K562 (cell line): ENCODE results near the gene ZNF585A. TPM values are rescaled to one million over a fixed set of nuclear protein-coding genes. Genes with fewer than 3 reads are reported as not detected.
A peak's percentile ranks its signal among the peaks of the same experiment; 100 is the strongest.

Experiments
- MNT ChIP-seq, 2 experiments: fragments of 450-650 bp; conservative IDR thresholded peaks; 2 replicates each; pipeline ENCODE4 v1.6.1; 2017; ENCODE audit warnings: mild to moderate bottlenecking in 2 of 2, moderate library complexity in 2 of 2
- NR4A1 ChIP-seq, 2 experiments: fragments of 250-450 bp in 1 of 2; fragments of 450-650 bp in 1 of 2; sonication (Bioruptor Pico) in 1 of 2; IDR thresholded peaks; 2 replicates each; pipeline versions ENCODE4 v1.4.0 to v1.6.1; 2016 to 2020; ENCODE audit warnings: mild to moderate bottlenecking in 2 of 2, missing compliant biosample characterization in 1 of 2, missing genetic modification characterization in 1 of 2, moderate library complexity in 1 of 2
- NRF1 ChIP-seq, 2 experiments: fragments of 450-650 bp; IDR thresholded peaks in 1 of 2; conservative IDR thresholded peaks in 1 of 2; 2 replicates each; pipeline ENCODE4 v1.6.1; 2014; ENCODE audit warnings: mild to moderate bottlenecking in 2 of 2
- SIX5 ChIP-seq, 2 experiments: IDR thresholded peaks; 2 replicates each; pipeline ENCODE4 v1.6.1; 2011; ENCODE audit warnings: low read length in 2 of 2, borderline replicate concordance in 1 of 2, low read depth in 1 of 2, mild to moderate bottlenecking in 1 of 2, moderate library complexity in 1 of 2; ENCODE audit not compliant: insufficient read depth in 1 of 2
- ZBTB26 ChIP-seq: fragments of 450-650 bp; formaldehyde crosslinking; IDR thresholded peaks from 2 replicates; pipeline ENCODE4 v1.4.0; 2022; ENCODE audit warnings: missing genetic modification characterization
- ZNF407 ChIP-seq: fragments of 450-650 bp; IDR thresholded peaks from 2 replicates; pipeline ENCODE4 v1.6.1; 2016; ENCODE audit warnings: low read depth
- polyA plus RNA-seq, 8 experiments: library from polyadenylated mRNA; depleted of rRNA in 4 of 8; stranded (reverse) in 5 of 8; unstranded in 3 of 8; fragments of >200 nt; fragmentation: Nextera tagmentation in 2 of 8; fragmentation: Illumina TruSeq in 1 of 8; extraction: Ambion mirVana in 2 of 8; extraction: Trizol in 1 of 8; gene quantifications; 2 replicates each; pipeline versions ENCODE4 v1.2.1 to v1.2.3, GENCODE V29; 2011 to 2014; ENCODE audit warnings: inconsistent platforms in 1 of 8, missing spikeins in 1 of 8
- total RNA-seq, 7 experiments: library from RNA; depleted of rRNA in 6 of 7; stranded (reverse); fragments of >200 nt in 6 of 7; fragmentation: Illumina TruSeq in 2 of 7; extraction: Trizol in 2 of 7; gene quantifications; 2 replicates each; pipeline versions ENCODE4 v1.2.1 to v1.2.3, GENCODE V29; 2011 to 2021; ENCODE audit warnings: low replicate concordance in 1 of 7

The ZNF585A gene
- total and polyA plus RNA-seq, 9 of the 15 experiments (the other 6 are each of a cell fraction or from before 2014, with no cell fraction given), result 5.6 to 31.0 (median 8.5) TPM

GRCh38 chr19:37172368-37173366 is at the start of gene ZNF585A (continued):
- TF ChIP-seq ZNF407, result no peak
- TF ChIP-seq SIX5 (IDR thresholded peaks at IDR 0.05; ENCODE audit: borderline replicate concordance in 1 of 2, insufficient read depth in 1 of 2, low read depth in 1 of 2, low read length in 2 of 2), result peak; percentile 70 to 80
- TF ChIP-seq NRF1 (conservative IDR thresholded peaks at IDR 0.05 in 1 of 2, IDR thresholded peaks at IDR 0.05 in 1 of 2), result peak; percentile 82 to 86
- TF ChIP-seq MNT (conservative IDR thresholded peaks at IDR 0.05), result peak; percentile 41 to 59; a peak in 1 of 4 replicates
- 0 out of 2 replicates have a peak, but pooled peaks have one; percentile 35 for TF ChIP-seq ZBTB26 (CRISPR knock-in tag)
- TF ChIP-seq NR4A1 (CRISPR knock-in tag; IDR thresholded peaks at IDR 0.05), result no peak
- TF ChIP-seq NR4A1 (tag; IDR thresholded peaks at IDR 0.05), result peak; percentile 68; the same call in 1 of the 2 replicates
